Right atrium auricular region (tissue), 2 donors: ENCODE results near the gene ADPRS. TPM values are rescaled to one million over a fixed set of nuclear protein-coding genes. Genes with fewer than 3 reads are reported as not detected.
A peak's percentile ranks its signal among the peaks of the same experiment; 100 is the strongest.

Experiments
- DNase-seq: peaks from one replicate; pipeline ENCODE4 v3.0.0-alpha.2; 2019; ENCODE audit warnings: low spot score
- H3K27ac ChIP-seq, 2 donors: fragments of 200-600 bp; sonication (generic); 1 replicate in 1 of 2; 2 replicates in 1 of 2; pipeline ENCODE4 v1.5.1; 2016 to 2019
- H3K27me3 ChIP-seq, 2 donors: fragments of 200-600 bp; sonication (generic); one replicate each; pipeline versions ENCODE4 v1.5.1 to v1.6.0; 2017 to 2019
- H3K36me3 ChIP-seq: fragments of 200-600 bp; sonication (generic); one replicate; pipeline ENCODE4 v1.5.1; 2016
- H3K4me1 ChIP-seq, 2 donors: fragments of 200-600 bp; sonication (generic); one replicate each; pipeline versions ENCODE4 v1.5.1 to v1.6.0; 2017 to 2019
- H3K4me3 ChIP-seq, 2 donors: fragments of 200-600 bp; sonication (generic); 1 replicate in 1 of 2; 2 replicates in 1 of 2; pipeline ENCODE4 v1.5.1; 2017 to 2019; ENCODE audit warnings: mild to moderate bottlenecking in 1 of 2, moderate library complexity in 1 of 2
- H3K9me3 ChIP-seq, 2 donors: fragments of 200-600 bp; sonication (generic); one replicate each; pipeline ENCODE4 v1.5.1; 2019
- CTCF ChIP-seq, 2 donors: fragments of 200-600 bp; sonication (generic); IDR thresholded peaks; one replicate each; pipeline ENCODE4 v1.5.1; 2019; ENCODE audit warnings: antibody characterized with exemption in 2 of 2
- total RNA-seq, 2 donors: library from RNA; depleted of rRNA; stranded (reverse); fragments of >200 nt; gene quantifications; one replicate each; pipeline ENCODE4 v1.1.0, GENCODE V29; 2016

Gene ADPRS
- total RNA-seq, 2 donors from 2014 or later = 24.3 to 25.6 TPM

GRCh38 chr1:36136535-36136934 lies 47.8 kb downstream of the ADPRS start:
- peak; percentile 79 for DNase-seq
- Histone ChIP-seq H3K4me3 (no peak overlapping the region), H3K27me3 (no peaks in the 10 kb centered on the region), H3K36me3 (peaks cover 29% of the 10 kb centered on the region), H3K27ac (peak overlapping the region; percentile 61 to 83), H3K4me1 (peaks cover 0 to 51% of the 10 kb centered on the region in 2 donors), H3K9me3 (no peaks in the 10 kb centered on the region)
- TF ChIP-seq CTCF (IDR thresholded peaks at IDR 0.05) = no peak

GRCh38 chr1:36137226-36137625 lies 48.5 kb downstream of the ADPRS start:
- no peak for DNase-seq
- H3K27me3 ChIP-seq = no peaks in the 10 kb centered on the region
- peaks cover 29% of the 10 kb centered on the region for H3K36me3 ChIP-seq
- H3K9me3 ChIP-seq = no peaks in the 10 kb centered on the region
- H3K4me3 ChIP-seq = no peak overlapping the region
- peaks cover 0 to 55% of the 10 kb centered on the region in 2 donors for H3K4me1 ChIP-seq
- no peak for TF ChIP-seq CTCF (IDR thresholded peaks at IDR 0.05)
- peak overlapping the region; percentile 61 to 83 for H3K27ac ChIP-seq

GRCh38 chr1:36137776-36138175 lies 49.1 kb downstream of the ADPRS start:
- Histone ChIP-seq H3K9me3 (no peaks in the 10 kb centered on the region), H3K27ac (peak overlapping the region in 1 of 2 donors; percentile 83), H3K36me3 (peaks cover 29% of the 10 kb centered on the region), H3K27me3 (no peaks in the 10 kb centered on the region), H3K4me1 (peaks cover 0 to 59% of the 10 kb centered on the region in 2 donors), H3K4me3 (no peak overlapping the region)
- TF ChIP-seq CTCF (IDR thresholded peaks at IDR 0.05) = no peak
- no peak for DNase-seq

- Histone ChIP-seq H3K36me3 (peaks cover 29% of the 10 kb centered on the region), H3K4me1 (peaks cover 0 to 45% of the 10 kb centered on the region in 2 donors), H3K27me3 (no peaks in the 10 kb centered on the region), H3K4me3 (no peak overlapping the region), H3K27ac (no peak overlapping the region), H3K9me3 (no peaks in the 10 kb centered on the region)
- no peak for DNase-seq
- no peak for TF ChIP-seq CTCF (IDR thresholded peaks at IDR 0.05)
Observed at GRCh38 chr1:36139521-36139920, 50.8 kb downstream of the ADPRS start.

GRCh38 chr1:36142121-36142520 lies 53.4 kb downstream of the ADPRS start:
- Histone ChIP-seq H3K27ac (no peak overlapping the region), H3K36me3 (peaks cover 30% of the 10 kb centered on the region), H3K27me3 (no peaks in the 10 kb centered on the region), H3K4me1 (peaks cover 0 to 22% of the 10 kb centered on the region in 2 donors), H3K4me3 (no peak overlapping the region), H3K9me3 (no peaks in the 10 kb centered on the region)
- no peak for TF ChIP-seq CTCF (IDR thresholded peaks at IDR 0.05)
- DNase-seq = no peak

- Histone ChIP-seq H3K4me3 (no peak overlapping the region), H3K9me3 (no peaks in the 10 kb centered on the region), H3K36me3 (peaks cover 20% of the 10 kb centered on the region), H3K27ac (no peak overlapping the region), H3K27me3 (no peaks in the 10 kb centered on the region), H3K4me1 (peaks cover 0 to 25% of the 10 kb centered on the region in 2 donors)
- no peak for DNase-seq
- TF ChIP-seq CTCF (IDR thresholded peaks at IDR 0.05) = no peak
Observed at GRCh38 chr1:36143424-36143823, 54.7 kb downstream of the ADPRS start.
